LNCaP clone FGC (cell line): Measurements from ENCODE around the gene KCNA2.
A peak's percentile ranks its signal among the peaks of the same experiment; 100 is the strongest.

Source experiments
- DNase-seq: peaks from one replicate; pipeline ENCODE4 v3.0.0-alpha.2; 2011; ENCODE audit warnings: low read depth
- H3K4me3 ChIP-seq: 2 replicates; pipeline ENCODE4 v1.5.1; 2011; ENCODE audit warnings: mild to moderate bottlenecking, low read depth, low read length, control low read depth
- TF ChIP-seq, protein P1 (sequence below): IDR thresholded peaks from 2 replicates; pipeline ENCODE4 v1.5.1; 2012; ENCODE audit warnings: mild to moderate bottlenecking; ENCODE audit not compliant: control insufficient read depth, insufficient read depth; ENCODE audit errors: extremely low read depth

Gene KCNA2

GRCh38 chr1:110627764-110628163 lies 21.6 kb upstream of the KCNA2 start:
- TF ChIP-seq, protein P1, sequence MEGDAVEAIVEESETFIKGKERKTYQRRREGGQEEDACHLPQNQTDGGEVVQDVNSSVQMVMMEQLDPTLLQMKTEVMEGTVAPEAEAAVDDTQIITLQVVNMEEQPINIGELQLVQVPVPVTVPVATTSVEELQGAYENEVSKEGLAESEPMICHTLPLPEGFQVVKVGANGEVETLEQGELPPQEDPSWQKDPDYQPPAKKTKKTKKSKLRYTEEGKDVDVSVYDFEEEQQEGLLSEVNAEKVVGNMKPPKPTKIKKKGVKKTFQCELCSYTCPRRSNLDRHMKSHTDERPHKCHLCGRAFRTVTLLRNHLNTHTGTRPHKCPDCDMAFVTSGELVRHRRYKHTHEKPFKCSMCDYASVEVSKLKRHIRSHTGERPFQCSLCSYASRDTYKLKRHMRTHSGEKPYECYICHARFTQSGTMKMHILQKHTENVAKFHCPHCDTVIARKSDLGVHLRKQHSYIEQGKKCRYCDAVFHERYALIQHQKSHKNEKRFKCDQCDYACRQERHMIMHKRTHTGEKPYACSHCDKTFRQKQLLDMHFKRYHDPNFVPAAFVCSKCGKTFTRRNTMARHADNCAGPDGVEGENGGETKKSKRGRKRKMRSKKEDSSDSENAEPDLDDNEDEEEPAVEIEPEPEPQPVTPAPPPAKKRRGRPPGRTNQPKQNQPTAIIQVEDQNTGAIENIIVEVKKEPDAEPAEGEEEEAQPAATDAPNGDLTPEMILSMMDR: no peak
- H3K4me3 ChIP-seq: no peak overlapping the region
- DNase-seq: no peak

- TF ChIP-seq, protein P1: no peak
- no peak overlapping the region for H3K4me3 ChIP-seq
- no peak for DNase-seq
Measured at GRCh38 chr1:110626889-110627288, 20.7 kb upstream of the KCNA2 start.

GRCh38 chr1:110620686-110621085 lies 14.5 kb upstream of the KCNA2 start:
- H3K4me3 ChIP-seq: no peak overlapping the region
- DNase-seq: no peak
- TF ChIP-seq, protein P1: no peak

DNA sequence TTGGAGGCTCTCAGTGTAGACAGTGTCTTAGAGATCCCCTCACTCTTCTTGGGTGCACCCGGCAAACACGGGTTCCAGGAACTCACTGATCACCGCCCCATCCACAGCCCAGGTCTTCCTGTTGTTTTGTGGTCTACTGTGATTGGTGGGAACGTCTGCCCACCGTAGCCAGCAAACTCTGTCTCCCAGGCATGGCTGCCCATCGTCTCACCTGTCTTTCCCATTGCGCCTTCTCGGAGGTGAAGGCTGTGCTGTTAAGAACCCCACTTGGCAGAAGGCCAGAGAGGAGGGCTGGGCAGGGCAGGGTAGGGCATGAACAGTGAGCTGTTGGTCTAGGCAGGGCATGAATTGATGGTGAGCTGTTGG lies 14.1 kb upstream of the KCNA2 start:
- DNase-seq: no peak
- TF ChIP-seq, protein P1: no peak
- no peak overlapping the region for H3K4me3 ChIP-seq

GRCh38 chr1:110619412-110620249 lies 13.5 kb upstream of the KCNA2 start:
- no peak for DNase-seq
- TF ChIP-seq, protein P1: peak; percentile 97
- no peak overlapping the region for H3K4me3 ChIP-seq

GRCh38 chr1:110618668-110619067 lies 12.5 kb upstream of the KCNA2 start:
- DNase-seq: no peak
- H3K4me3 ChIP-seq: no peak overlapping the region
- TF ChIP-seq, protein P1: no peak

- DNase-seq: no peak
- TF ChIP-seq, protein P1: no peak
- no peak overlapping the region for H3K4me3 ChIP-seq
Measured at GRCh38 chr1:110617589-110617988, 11.4 kb upstream of the KCNA2 start.
